ENCODE measurements around the gene PCDHGB2. TPM values are rescaled to one million over a fixed set of nuclear protein-coding genes. Genes with fewer than 3 reads are reported as not detected.

Gene PCDHGB2
- total and polyA plus RNA-seq, 2 of the 4 experiments (the other 2 are of a cell fraction), result 2.6 to 3.0 TPM

DNA sequence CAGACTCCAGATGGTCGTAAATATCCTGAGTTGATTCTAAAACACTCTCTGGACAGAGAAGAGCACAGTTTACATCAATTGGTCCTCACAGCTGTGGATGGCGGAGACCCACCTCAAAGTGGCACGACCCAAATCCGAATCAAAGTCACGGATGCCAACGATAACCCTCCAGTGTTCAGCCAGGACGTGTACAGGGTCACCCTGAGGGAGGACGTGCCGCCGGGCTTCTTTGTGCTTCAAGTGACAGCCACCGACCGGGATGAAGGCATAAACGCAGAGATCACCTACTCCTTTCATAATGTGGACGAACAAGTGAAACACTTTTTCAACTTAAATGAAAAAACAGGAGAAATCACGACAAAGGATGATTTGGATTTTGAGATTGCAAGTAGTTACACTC is 891 bp downstream of the PCDHGB2 start:
- Histone ChIP-seq H3K4ac (ENCODE audit: low read depth, low read length) (no peak overlapping the region), H3K79me1 (ENCODE audit: low read depth in 1 of 2, low read length in 2 of 2) (peaks cover 0 to 3% of the 10 kb centered on the region in 2 experiments; a peak in 1 of 4 replicates), H3K4me1 (ENCODE audit: control insufficient read depth, insufficient read depth, low read length) (no peaks in the 10 kb centered on the region), H2BK120ac (ENCODE audit: low read depth, low read length) (no peak overlapping the region), H3K9me1 (ENCODE audit: insufficient read depth, low read length) (no peaks in the 10 kb centered on the region), H4K20me1 (ENCODE audit: insufficient read depth, low read length) (no peaks in the 10 kb centered on the region), H4K5ac (ENCODE audit: low read depth, low read length) (no peak overlapping the region), H2AK5ac (ENCODE audit: low read depth, low read length) (no peak overlapping the region), H3K9ac (ENCODE audit: low read depth, low read length) (no peak overlapping the region), H2AK9ac (replicated peaks; ENCODE audit: low read depth, low read length, poor library complexity) (no peak overlapping the region), H2AFZ (replicated peaks; ENCODE audit: low read length, poor library complexity) (no peak overlapping the region), H3K14ac (replicated peaks; ENCODE audit: low read depth, low read length) (no peak overlapping the region), H3K18ac (ENCODE audit: low read depth, low read length) (no peak overlapping the region), H3K9me3 (ENCODE audit: control insufficient read depth, insufficient read depth, low read length) (peaks cover 63% of the 10 kb centered on the region), H4K91ac (ENCODE audit: insufficient read depth, low read depth, low read length) (no peak overlapping the region), H2BK15ac (ENCODE audit: low read depth, low read length) (no peak overlapping the region), H3K23ac (ENCODE audit: low read depth, low read length) (no peak overlapping the region), H3K27ac (ENCODE audit: insufficient read depth, low read length) (no peak overlapping the region), H3K4me2 (ENCODE audit: low read depth, low read length) (peak overlapping the region; percentile 22; the same call in 1 of the 2 replicates), H2BK5ac (ENCODE audit: low read depth, low read length, poor library complexity, severe bottlenecking) (no peak overlapping the region), H3K56ac (ENCODE audit: extremely low read depth, insufficient read depth, low read length) (no peak overlapping the region), H4K8ac (ENCODE audit: low read depth in 2 of 2, low read length in 2 of 2) (no peak overlapping the region), H3K36me3 (ENCODE audit: control insufficient read depth, insufficient read depth, low read length) (peaks cover 7% of the 10 kb centered on the region; the same call in 1 of the 2 replicates), H3K27me3 (ENCODE audit: control insufficient read depth, insufficient read depth, low read length) (peaks cover 2% of the 10 kb centered on the region; the same call in 1 of the 2 replicates), H3K4me3 (ENCODE audit: insufficient read depth, low read depth, low read length) (no peak overlapping the region), H2BK20ac (ENCODE audit: low read depth, low read length) (no peak overlapping the region)
- CTCF ChIA-PET, result interaction anchor here (0.7 kb wide), 1 partner anchor 40 kb away, joined by 3 read pairs; the partner anchor contains the start of gene TAF7
- DNase-seq, result no peak
- ATAC-seq (ENCODE audit: low read depth), result no peak
- TF ChIP-seq RCOR1 (IDR thresholded peaks at IDR 0.05; ENCODE audit: insufficient replicate concordance, low read length) (no peak), SMC3 (IDR thresholded peaks at IDR 0.05; ENCODE audit: low read depth, low read length) (no peak), MXI1 (IDR thresholded peaks at IDR 0.05; ENCODE audit: borderline replicate concordance, low read depth, low read length) (no peak), FOS (IDR thresholded peaks at IDR 0.05; ENCODE audit: low read depth, low read length) (no peak), RFX5 (IDR thresholded peaks at IDR 0.05; ENCODE audit: low read depth, low read length) (no peak), MAZ (IDR thresholded peaks at IDR 0.05; ENCODE audit: borderline replicate concordance, low read depth, low read length) (no peak), NFE2L2 (IDR thresholded peaks at IDR 0.05; ENCODE audit: low read depth, low read length) (no peak), BHLHE40 (IDR thresholded peaks at IDR 0.05; ENCODE audit: low read depth, low read length) (no peak), CEBPB (IDR thresholded peaks at IDR 0.05; ENCODE audit: low read depth, low read length) (no peak), POLR2A (IDR thresholded peaks at IDR 0.05; ENCODE audit: low read depth, low read length) (no peak), MAFK (IDR thresholded peaks at IDR 0.05; ENCODE audit: low read depth, low read length) (no peak)
- TF ChIP-seq, protein P1, sequence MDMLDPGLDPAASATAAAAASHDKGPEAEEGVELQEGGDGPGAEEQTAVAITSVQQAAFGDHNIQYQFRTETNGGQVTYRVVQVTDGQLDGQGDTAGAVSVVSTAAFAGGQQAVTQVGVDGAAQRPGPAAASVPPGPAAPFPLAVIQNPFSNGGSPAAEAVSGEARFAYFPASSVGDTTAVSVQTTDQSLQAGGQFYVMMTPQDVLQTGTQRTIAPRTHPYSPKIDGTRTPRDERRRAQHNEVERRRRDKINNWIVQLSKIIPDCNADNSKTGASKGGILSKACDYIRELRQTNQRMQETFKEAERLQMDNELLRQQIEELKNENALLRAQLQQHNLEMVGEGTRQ (IDR thresholded peaks at IDR 0.05; ENCODE audit: low read depth, low read length), result no peak
- TF ChIP-seq, protein P2, sequence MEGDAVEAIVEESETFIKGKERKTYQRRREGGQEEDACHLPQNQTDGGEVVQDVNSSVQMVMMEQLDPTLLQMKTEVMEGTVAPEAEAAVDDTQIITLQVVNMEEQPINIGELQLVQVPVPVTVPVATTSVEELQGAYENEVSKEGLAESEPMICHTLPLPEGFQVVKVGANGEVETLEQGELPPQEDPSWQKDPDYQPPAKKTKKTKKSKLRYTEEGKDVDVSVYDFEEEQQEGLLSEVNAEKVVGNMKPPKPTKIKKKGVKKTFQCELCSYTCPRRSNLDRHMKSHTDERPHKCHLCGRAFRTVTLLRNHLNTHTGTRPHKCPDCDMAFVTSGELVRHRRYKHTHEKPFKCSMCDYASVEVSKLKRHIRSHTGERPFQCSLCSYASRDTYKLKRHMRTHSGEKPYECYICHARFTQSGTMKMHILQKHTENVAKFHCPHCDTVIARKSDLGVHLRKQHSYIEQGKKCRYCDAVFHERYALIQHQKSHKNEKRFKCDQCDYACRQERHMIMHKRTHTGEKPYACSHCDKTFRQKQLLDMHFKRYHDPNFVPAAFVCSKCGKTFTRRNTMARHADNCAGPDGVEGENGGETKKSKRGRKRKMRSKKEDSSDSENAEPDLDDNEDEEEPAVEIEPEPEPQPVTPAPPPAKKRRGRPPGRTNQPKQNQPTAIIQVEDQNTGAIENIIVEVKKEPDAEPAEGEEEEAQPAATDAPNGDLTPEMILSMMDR (conservative IDR thresholded peaks at IDR 0.05; ENCODE audit: low read depth, low read length), result no peak
- no TSS peak for BruUV-seq (replicated peaks)
- POLR2A ChIA-PET (ENCODE audit: unreplicated experiment), result no interaction called here
- 60% methylated on average over 1 of the region's 15 CpGs; no CpG with 5 or more reads in 1 of the 2 experiments for WGBS, 2 experiments (ENCODE audit: extremely low coverage in 2 of 2, insufficient read length in 1 of 2)
- in situ Hi-C loops (cut with MboI; ENCODE audit: low sequenced_read_pairs) (no loop called here), intact Hi-C loops (cut with micrococcal nuclease) (loop anchor here (5.0 kb wide), 1 partner anchor 33 kb away; no protein-coding TSS in a partner anchor), dilution Hi-C loops (cut with HindIII; ENCODE audit: low sequenced_read_pairs, unreplicated experiment) (no loop called here)

Measured in IMR-90 (cell line).